ENCODE data around the gene PDZK1IP1. TPM values are rescaled to one million over a fixed set of nuclear protein-coding genes. Genes with fewer than 3 reads are reported as not detected.

Gene PDZK1IP1
- total and polyA plus RNA-seq, 2 of the 4 experiments (the other 2 are of a cell fraction) = not detected

- H2BK120ac ChIP-seq (ENCODE audit: low read depth, low read length) = no peak overlapping the region
- no peak overlapping the region for H3K4ac ChIP-seq (ENCODE audit: low read depth, low read length)
- ATAC-seq (ENCODE audit: low read depth) (no peak), DNase-seq (no peak)
- WGBS, 2 experiments (ENCODE audit: extremely low coverage in 2 of 2, insufficient read length in 1 of 2) = 83% methylated on average over 1 of the region's 3 CpGs; no CpG with 5 or more reads in 1 of the 2 experiments
- no peak overlapping the region for H2AK5ac ChIP-seq (ENCODE audit: low read depth, low read length)
- ChIA-PET CTCF (interaction anchor here (0.6 to 1.8 kb wide), 10 partner anchors 11 to 546 kb away, joined by 3 to 14 read pairs (median 4); partner anchors contain the start of genes FOXD2 and PDZK1IP1), POLR2A (ENCODE audit: unreplicated experiment) (no interaction called here)
- H3K14ac ChIP-seq (replicated peaks; ENCODE audit: low read depth, low read length) = no peak overlapping the region
- H2BK5ac ChIP-seq (ENCODE audit: low read depth, low read length, poor library complexity, severe bottlenecking) = no peak overlapping the region
- dilution Hi-C loops (cut with HindIII; ENCODE audit: low sequenced_read_pairs, unreplicated experiment) = no loop called here
- no peak overlapping the region for H2AK9ac ChIP-seq (replicated peaks; ENCODE audit: low read depth, low read length, poor library complexity)
- no peak for TF ChIP-seq POLR2A (IDR thresholded peaks at IDR 0.05; ENCODE audit: low read depth, low read length)
- no peak for TF ChIP-seq CHD1 (IDR thresholded peaks at IDR 0.05; ENCODE audit: low read depth, low read length)
- TF ChIP-seq BHLHE40 (IDR thresholded peaks at IDR 0.05; ENCODE audit: low read depth, low read length) = no peak
- no peak for TF ChIP-seq USF2 (IDR thresholded peaks at IDR 0.05; ENCODE audit: low read depth, low read length)
- no peak for TF ChIP-seq MXI1 (IDR thresholded peaks at IDR 0.05; ENCODE audit: borderline replicate concordance, low read depth, low read length)
- TF ChIP-seq SMC3 (IDR thresholded peaks at IDR 0.05; ENCODE audit: low read depth, low read length) = no peak
- no peak for TF ChIP-seq MAFK (IDR thresholded peaks at IDR 0.05; ENCODE audit: low read depth, low read length)
- no peak for TF ChIP-seq CEBPB (IDR thresholded peaks at IDR 0.05; ENCODE audit: low read depth, low read length)
- no peak for TF ChIP-seq RFX5 (IDR thresholded peaks at IDR 0.05; ENCODE audit: low read depth, low read length)
- TF ChIP-seq, protein P1, sequence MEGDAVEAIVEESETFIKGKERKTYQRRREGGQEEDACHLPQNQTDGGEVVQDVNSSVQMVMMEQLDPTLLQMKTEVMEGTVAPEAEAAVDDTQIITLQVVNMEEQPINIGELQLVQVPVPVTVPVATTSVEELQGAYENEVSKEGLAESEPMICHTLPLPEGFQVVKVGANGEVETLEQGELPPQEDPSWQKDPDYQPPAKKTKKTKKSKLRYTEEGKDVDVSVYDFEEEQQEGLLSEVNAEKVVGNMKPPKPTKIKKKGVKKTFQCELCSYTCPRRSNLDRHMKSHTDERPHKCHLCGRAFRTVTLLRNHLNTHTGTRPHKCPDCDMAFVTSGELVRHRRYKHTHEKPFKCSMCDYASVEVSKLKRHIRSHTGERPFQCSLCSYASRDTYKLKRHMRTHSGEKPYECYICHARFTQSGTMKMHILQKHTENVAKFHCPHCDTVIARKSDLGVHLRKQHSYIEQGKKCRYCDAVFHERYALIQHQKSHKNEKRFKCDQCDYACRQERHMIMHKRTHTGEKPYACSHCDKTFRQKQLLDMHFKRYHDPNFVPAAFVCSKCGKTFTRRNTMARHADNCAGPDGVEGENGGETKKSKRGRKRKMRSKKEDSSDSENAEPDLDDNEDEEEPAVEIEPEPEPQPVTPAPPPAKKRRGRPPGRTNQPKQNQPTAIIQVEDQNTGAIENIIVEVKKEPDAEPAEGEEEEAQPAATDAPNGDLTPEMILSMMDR (conservative IDR thresholded peaks at IDR 0.05; ENCODE audit: low read depth, low read length) = no peak
- TF ChIP-seq FOS (IDR thresholded peaks at IDR 0.05; ENCODE audit: low read depth, low read length) = no peak
- no peak for TF ChIP-seq RAD21 (IDR thresholded peaks at IDR 0.05; ENCODE audit: low read length)
- no peak for TF ChIP-seq ELK1 (IDR thresholded peaks at IDR 0.05; ENCODE audit: borderline replicate concordance, low read depth, low read length)
- no peak for TF ChIP-seq MAZ (IDR thresholded peaks at IDR 0.05; ENCODE audit: borderline replicate concordance, low read depth, low read length)
- no peak for TF ChIP-seq RCOR1 (IDR thresholded peaks at IDR 0.05; ENCODE audit: insufficient replicate concordance, low read length)
- no peak overlapping the region for H3K56ac ChIP-seq (ENCODE audit: extremely low read depth, insufficient read depth, low read length)
- H4K5ac ChIP-seq (ENCODE audit: low read depth, low read length) = no peak overlapping the region
- H3K9me1 ChIP-seq (ENCODE audit: insufficient read depth, low read length) = no peaks in the 10 kb centered on the region
- no peak overlapping the region for H4K91ac ChIP-seq (ENCODE audit: insufficient read depth, low read depth, low read length)
- H3K18ac ChIP-seq (ENCODE audit: low read depth, low read length) = no peak overlapping the region
- intact Hi-C loops (cut with micrococcal nuclease) = loop anchor here (1.0 to 10.0 kb wide), 10 partner anchors 152 to 1315 kb away; partner anchors contain the start of gene CMPK1
- H2AFZ ChIP-seq (replicated peaks; ENCODE audit: low read length, poor library complexity) = no peak overlapping the region
- H3K4me1 ChIP-seq (ENCODE audit: control insufficient read depth, insufficient read depth, low read length) = no peaks in the 10 kb centered on the region
- H2BK15ac ChIP-seq (ENCODE audit: low read depth, low read length) = no peak overlapping the region
- no peak overlapping the region for H3K27ac ChIP-seq (ENCODE audit: insufficient read depth, low read length)
- H2BK20ac ChIP-seq (ENCODE audit: low read depth, low read length) = no peak overlapping the region
- no peaks in the 10 kb centered on the region for H3K9me3 ChIP-seq (ENCODE audit: control insufficient read depth, insufficient read depth, low read length)
- in situ Hi-C loops (cut with MboI; ENCODE audit: low sequenced_read_pairs) = loop anchor here (5.0 to 10.0 kb wide), 2 partner anchors 242 to 535 kb away; no protein-coding TSS in a partner anchor
- no peaks in the 10 kb centered on the region for H3K79me1 ChIP-seq (ENCODE audit: low read depth in 1 of 2, low read length in 2 of 2)
- no peaks in the 10 kb centered on the region for H4K20me1 ChIP-seq (ENCODE audit: insufficient read depth, low read length)
- H4K8ac ChIP-seq (ENCODE audit: low read depth in 2 of 2, low read length in 2 of 2) = no peak overlapping the region
- no TSS peak for BruUV-seq (replicated peaks)
- no peak overlapping the region for H3K9ac ChIP-seq (ENCODE audit: low read depth, low read length)
- H3K4me2 ChIP-seq (ENCODE audit: low read depth, low read length) = no peak overlapping the region
- no peak overlapping the region for H3K4me3 ChIP-seq (ENCODE audit: insufficient read depth, low read depth, low read length)
- H3K36me3 ChIP-seq (ENCODE audit: control insufficient read depth, insufficient read depth, low read length) = no peaks in the 10 kb centered on the region
- H3K27me3 ChIP-seq (ENCODE audit: control insufficient read depth, insufficient read depth, low read length) = no peaks in the 10 kb centered on the region; the same call in 1 of the 2 replicates
- no peak overlapping the region for H3K23ac ChIP-seq (ENCODE audit: low read depth, low read length)
Observed at GRCh38 chr1:47179988-47180563, 9.8 kb downstream of the PDZK1IP1 start.
